NCI-H2171 (cell line): ENCODE measurements around the gene CLEC4F.

Experiments
- DNase-seq: peaks from one replicate; lab custom pipeline; 2025; lab: John Stamatoyannopoulos, UW

Gene CLEC4F, protein sequence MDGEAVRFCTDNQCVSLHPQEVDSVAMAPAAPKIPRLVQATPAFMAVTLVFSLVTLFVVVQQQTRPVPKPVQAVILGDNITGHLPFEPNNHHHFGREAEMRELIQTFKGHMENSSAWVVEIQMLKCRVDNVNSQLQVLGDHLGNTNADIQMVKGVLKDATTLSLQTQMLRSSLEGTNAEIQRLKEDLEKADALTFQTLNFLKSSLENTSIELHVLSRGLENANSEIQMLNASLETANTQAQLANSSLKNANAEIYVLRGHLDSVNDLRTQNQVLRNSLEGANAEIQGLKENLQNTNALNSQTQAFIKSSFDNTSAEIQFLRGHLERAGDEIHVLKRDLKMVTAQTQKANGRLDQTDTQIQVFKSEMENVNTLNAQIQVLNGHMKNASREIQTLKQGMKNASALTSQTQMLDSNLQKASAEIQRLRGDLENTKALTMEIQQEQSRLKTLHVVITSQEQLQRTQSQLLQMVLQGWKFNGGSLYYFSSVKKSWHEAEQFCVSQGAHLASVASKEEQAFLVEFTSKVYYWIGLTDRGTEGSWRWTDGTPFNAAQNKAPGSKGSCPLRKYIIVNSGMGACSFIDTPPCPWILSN

DNA sequence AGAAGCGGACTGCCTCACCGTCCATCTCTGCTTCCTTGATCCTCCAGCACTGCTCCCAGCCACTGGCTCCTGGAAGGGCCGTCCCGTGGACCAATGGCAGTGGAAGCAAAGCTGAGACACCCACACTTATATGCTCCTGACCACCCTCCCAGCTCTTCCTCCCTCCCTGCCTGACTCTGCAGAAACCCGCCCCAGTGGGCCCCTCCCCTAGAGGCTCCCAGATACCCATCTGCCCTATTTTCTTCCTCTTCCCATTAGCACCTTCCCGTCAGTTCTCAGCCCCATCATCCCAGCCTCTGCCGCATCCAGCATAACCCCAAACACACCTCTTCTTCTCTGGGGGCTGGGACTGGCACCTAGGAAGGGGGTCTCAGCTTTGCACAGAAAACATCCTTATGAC lies at the start of gene CLEC4F:
TSS of gene CLEC4F (minus strand) at position 101 of the 400 bp plus-strand sequence. CDS start at position 25, 76 bp downstream.
- DNase-seq, result no peak

DNA sequence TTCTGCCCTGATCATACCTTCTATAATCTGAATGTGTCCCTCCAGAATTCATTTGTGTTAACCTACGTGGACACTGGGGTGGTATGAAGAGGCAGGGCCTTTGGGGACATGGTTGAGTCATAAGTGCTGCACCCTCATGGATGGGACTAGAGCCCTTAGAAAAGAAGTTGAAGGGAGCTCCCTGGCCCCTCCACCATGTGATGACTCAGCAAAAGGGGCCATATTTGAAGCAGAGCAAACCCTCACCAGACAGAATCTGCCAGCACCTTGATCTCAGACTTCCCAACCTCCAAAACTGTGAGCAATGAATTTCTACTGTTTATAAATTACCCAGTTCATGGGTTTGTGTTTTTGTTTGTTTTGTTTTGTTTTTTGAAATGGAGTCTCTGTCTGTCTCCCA lies 48.6 kb upstream of the CLEC4F start:
- DNase-seq, result no peak

- DNase-seq, result peak; percentile 66
Measured at GRCh38 chr2:70861777-70862625, 41.6 kb upstream of the CLEC4F start.

DNA sequence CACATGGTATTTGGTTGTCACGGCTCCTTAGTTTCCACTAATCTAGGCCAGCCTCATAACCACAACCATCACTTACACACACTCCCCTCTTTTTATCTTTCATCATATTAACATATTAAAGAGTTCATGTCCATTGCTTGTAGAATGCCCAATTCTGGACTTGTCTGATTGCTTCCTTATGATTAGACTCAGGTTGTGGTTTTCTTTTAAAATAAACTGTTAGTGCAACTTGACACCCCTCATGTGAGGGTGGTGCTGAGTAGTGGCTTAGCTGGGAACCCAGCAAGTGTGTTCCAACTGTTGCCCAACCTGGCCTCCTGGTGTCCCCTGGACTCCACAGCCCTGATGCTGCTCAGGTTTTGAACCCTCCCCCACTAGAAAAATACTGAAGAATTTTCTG lies 35.3 kb upstream of the CLEC4F start:
- DNase-seq, result no peak

DNA sequence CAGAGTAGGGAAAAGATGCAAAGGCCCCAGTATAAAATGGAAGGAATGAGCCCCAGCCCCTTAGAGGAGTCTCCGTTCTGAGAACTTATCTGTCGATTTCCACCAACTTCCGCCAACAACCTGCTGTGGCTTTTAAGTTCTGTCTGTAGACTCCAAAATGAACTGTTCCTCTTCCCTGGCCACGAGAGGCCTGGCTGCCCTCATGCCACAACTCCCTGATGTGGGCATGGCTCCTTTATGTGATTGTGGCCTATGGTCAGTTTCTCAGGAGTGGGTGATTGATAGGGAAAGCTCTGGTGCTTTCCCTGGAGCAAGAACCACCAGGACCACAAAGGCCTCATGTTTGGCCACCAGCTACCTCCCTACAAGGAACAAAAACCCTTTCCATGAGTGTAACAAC lies 34.0 kb upstream of the CLEC4F start:
- no peak for DNase-seq

DNA sequence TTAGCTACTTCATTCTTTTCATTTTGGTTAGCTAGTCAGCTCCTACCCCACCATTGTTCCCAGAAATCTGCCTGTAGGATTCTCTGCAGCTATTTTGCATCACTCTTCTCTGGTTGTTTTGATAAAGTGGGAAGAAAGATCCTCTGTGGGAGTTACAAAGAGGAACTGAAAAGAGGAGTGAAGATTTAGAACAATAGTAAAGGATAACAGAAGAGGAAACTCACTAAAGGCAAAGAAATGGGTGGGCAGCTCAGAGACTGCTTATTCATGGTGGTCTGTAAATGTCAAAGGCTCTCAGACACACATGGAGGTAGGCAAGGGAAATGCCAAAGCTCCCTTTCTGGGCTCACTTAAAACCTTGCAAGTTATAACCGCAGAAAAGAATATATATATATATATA lies 32.4 kb upstream of the CLEC4F start:
- no peak for DNase-seq

- DNase-seq, result no peak
Measured at GRCh38 chr2:70851704-70852103, 31.3 kb upstream of the CLEC4F start.

DNA sequence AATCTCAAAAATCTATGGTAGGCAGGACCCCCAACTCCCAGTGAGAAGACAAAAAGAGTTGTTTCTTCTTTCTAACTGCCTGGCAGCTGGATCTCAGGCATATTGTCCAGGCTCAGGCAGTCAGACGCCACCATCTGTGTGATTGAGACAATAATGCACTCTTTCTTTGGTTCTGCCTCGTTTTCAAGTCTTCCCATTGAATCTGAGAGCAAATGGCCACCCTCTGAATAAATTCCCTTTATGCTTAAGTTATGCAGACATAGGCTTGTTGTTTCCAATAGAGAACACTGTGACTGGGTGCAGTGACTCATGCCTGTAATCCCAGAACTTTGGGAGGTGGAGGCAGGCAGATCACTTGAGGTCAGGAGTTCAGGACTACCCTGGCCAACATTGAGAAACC lies 30.5 kb upstream of the CLEC4F start:
- DNase-seq, result no peak

DNA sequence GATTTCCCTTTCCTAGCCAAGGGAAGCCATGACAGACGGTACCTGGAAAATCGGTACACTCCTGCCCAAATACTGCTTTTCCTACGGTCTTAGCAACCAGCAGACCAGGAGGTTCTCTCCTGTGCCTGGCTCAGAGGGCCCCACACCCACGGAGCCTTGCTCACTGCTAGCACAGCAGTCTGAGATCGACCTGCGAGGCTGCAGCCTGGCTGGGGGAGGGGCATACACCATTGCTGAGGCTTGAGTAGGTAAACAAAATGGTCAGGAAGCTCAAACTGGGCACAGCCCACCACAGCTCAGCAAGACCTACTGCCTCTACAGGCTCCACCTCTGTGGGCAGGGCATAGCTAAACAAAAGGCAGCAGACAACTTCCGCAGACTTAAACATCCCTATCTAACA lies 22.0 kb upstream of the CLEC4F start:
- DNase-seq, result no peak

DNA sequence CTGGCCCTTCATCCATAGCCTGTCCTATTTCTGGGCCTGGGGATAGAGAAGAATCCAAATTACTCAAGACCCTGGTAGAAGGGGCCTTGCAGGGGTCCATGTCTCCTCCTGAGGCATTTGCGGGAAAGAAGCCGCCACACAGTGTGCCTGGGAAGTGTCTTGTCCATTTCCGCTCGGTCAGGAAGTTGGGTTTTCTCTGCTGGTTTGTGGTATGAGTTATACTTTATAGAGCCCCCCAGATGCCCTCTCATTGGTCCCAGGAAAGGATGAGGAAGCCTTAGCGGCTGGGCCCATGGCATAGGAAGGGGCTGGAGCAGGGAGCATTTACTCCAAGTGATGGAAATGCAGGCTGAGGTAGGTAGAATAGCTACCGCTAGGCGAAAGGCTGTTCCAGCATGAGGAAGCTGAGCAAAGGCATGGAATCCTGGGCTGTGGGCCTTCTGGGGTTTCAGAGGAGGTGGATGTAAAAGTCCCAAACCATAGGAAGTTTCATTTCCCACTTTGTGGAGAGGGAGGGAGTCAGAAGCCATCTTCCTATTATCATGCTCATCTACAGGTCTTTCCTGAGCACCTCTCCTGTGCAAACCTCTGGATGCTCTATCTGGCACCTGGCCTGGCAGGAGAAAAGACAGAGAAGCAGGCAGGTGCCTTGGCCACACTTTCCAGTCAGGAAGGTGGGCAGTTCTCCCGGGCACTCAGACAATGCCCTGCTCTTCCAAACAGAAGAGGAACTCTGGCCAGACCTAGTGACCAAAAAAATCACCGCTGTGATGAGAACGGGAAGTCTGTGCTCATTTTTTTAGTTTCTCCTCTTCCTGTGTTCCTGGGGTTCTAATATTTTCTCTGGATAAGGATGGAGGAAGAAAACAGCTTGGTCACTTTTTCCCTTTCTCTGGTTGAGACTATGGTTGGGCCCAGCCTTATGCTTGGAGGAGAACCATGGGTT lies 17.9 kb upstream of the CLEC4F start:
- no peak for DNase-seq

GRCh38 chr2:70835643-70836042 lies 15.2 kb upstream of the CLEC4F start, which contains the start of gene CD207:
CD207 (minus strand) TSS chr2:70835816; CDS start chr2:70835776, 40 bp downstream.
- DNase-seq, result no peak

- DNase-seq, result no peak
Measured at GRCh38 chr2:70834881-70835280, 14.5 kb upstream of the CLEC4F start.

DNA sequence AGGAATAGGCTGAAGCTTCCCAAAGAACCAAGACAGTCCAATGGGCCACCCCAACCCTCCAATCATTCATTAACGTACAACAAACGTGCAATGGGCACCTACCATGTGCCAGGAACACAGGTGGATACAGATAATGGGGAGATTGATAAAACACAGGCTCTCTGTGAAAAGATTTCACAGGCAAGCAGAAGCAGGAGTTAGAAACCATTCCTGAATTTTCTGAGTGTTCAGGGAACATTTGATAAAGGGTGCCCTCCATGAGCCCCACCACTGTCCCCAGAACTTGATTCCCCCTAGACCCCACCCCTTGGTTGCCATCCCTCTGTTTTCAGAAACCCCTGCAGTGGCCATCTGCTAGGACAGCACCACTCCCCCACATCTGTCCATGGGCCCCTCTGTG lies 13.7 kb upstream of the CLEC4F start:
- DNase-seq, result no peak

DNA sequence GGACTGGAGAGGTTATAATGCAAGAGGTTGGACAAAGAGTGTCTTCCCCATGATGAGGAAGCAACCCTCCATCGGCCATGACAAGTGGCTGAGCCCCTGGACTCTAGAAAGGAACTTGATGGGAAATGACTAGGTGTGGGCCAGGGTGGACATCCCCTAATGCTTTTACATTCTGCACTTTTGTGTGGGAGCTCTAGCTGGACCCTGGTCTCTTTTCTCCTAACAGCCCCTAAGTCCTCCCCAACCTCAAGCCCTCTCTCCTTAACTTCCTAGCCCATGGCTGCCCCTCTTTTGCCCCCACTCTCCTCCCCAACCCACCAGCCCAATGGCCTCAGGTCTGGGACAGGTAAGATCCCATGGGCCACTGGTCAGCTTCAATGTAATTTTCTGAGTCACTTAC lies 12.8 kb upstream of the CLEC4F start:
- no peak for DNase-seq

- DNase-seq, result no peak
Measured at GRCh38 chr2:70832386-70832785, 12.0 kb upstream of the CLEC4F start.

GRCh38 chr2:70831861-70832260 lies 11.5 kb upstream of the CLEC4F start:
- no peak for DNase-seq

- no peak for DNase-seq
Measured at GRCh38 chr2:70830366-70830765, 10.0 kb upstream of the CLEC4F start.

DNA sequence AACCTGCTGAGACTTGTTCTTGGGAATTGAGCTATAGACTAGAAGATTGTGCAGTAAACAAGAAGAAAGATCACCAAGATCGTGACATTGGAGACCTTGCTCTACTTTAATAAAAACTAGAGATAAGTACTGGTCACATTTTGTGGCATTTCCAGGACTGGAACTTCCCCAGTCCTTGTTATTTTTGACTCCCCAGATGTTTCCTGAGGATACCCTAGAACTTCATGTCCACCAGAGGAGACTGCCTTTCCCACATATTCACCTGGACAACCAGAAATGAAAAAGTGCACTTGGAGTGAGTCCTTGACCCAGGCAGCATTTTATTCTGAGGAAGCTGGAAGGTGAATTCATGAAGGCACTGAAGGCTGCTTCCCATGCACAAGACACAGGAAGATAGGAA lies 9.5 kb upstream of the CLEC4F start:
- no peak for DNase-seq

GRCh38 chr2:70828914-70829824 lies 8.8 kb upstream of the CLEC4F start:
- DNase-seq, result no peak

GRCh38 chr2:70828115-70828514 lies 7.7 kb upstream of the CLEC4F start:
- DNase-seq, result no peak

- DNase-seq, result no peak
Measured at GRCh38 chr2:70827388-70827787, 7.0 kb upstream of the CLEC4F start.
